WTC11 (cell line): ENCODE measurements around the gene RASA2. TPM values are rescaled to one million over a fixed set of nuclear protein-coding genes. Genes with fewer than 3 reads are reported as not detected.

Source experiments
- ATAC-seq: fragments of 200-7000 bp; cut with Tn5 transposase; 2 replicates; pipeline ENCODE4 v1.10.0; 2021; ENCODE audit warnings: mild to moderate bottlenecking, moderate library complexity
- CTCF ChIA-PET: fragments of 300-600 bp; sonication (Branson Sonifier 250); formaldehyde crosslinking; loops from one replicate; lab custom pipeline; 2021; ENCODE audit warnings: antibody characterized with exemption; lab: Charles Lee
- POLR2A ChIA-PET: fragments of 350-600 bp; sonication (Branson Sonifier 250); formaldehyde crosslinking; loops from one replicate; lab custom pipeline; 2021; ENCODE audit warnings: antibody characterized with exemption; lab: Charles Lee
- DNase-seq: peaks from one replicate; pipeline ENCODE4 v3.0.0; 2021; ENCODE audit warnings: low spot score
- H3K27ac Mint-ChIP-seq: 2 replicates; pipeline ENCODE4 v1.8.0; 2021; ENCODE audit warnings: mixed read lengths
- H3K27me3 Mint-ChIP-seq: 2 replicates; pipeline ENCODE4 v1.8.0; 2021; ENCODE audit warnings: low read depth, mild to moderate bottlenecking, moderate library complexity, mixed read lengths
- H3K36me3 Mint-ChIP-seq: 2 replicates; pipeline ENCODE4 v1.8.0; 2021; ENCODE audit warnings: mixed read lengths
- H3K4me1 Mint-ChIP-seq: 2 replicates; pipeline ENCODE4 v1.8.0; 2022; ENCODE audit warnings: mixed read lengths
- H3K4me3 Mint-ChIP-seq: 2 replicates; pipeline ENCODE4 v1.8.0; 2021; ENCODE audit warnings: mild to moderate bottlenecking, moderate library complexity, mixed read lengths
- H3K9me3 Mint-ChIP-seq: 2 replicates; pipeline ENCODE4 v1.8.0; 2021; ENCODE audit warnings: mixed read lengths
- ARID4B ChIP-seq: sonication (generic); formaldehyde crosslinking; IDR thresholded peaks from 2 replicates; pipeline ENCODE4 v1.8.0; 2023; ENCODE audit warnings: missing genetic modification reagents, mild to moderate bottlenecking, borderline replicate concordance
- ATF1 ChIP-seq: sonication (generic); formaldehyde crosslinking; IDR thresholded peaks from 2 replicates; pipeline ENCODE4 v1.8.1; 2023; ENCODE audit warnings: mild to moderate bottlenecking, moderate library complexity, missing genetic modification reagents
- FOXJ3 ChIP-seq: sonication (generic); formaldehyde crosslinking; IDR thresholded peaks from 2 replicates; pipeline ENCODE4 v1.9.0; 2021; ENCODE audit warnings: missing genetic modification reagents, mild to moderate bottlenecking, borderline replicate concordance
- IRF1 ChIP-seq: sonication (generic); formaldehyde crosslinking; IDR thresholded peaks from 2 replicates; pipeline ENCODE4 v1.8.0; 2023; ENCODE audit warnings: missing genetic modification reagents
- IRF2 ChIP-seq: sonication (generic); formaldehyde crosslinking; IDR thresholded peaks from 2 replicates; pipeline ENCODE4 v1.8.0; 2022; ENCODE audit warnings: low read depth, missing genetic modification reagents, borderline replicate concordance
- MAX ChIP-seq: sonication (generic); formaldehyde crosslinking; IDR thresholded peaks from 2 replicates; pipeline ENCODE4 v1.8.0; 2022; ENCODE audit warnings: mild to moderate bottlenecking, missing genetic modification reagents
- MXD4 ChIP-seq: fragments of 250-450 bp; sonication (Bioruptor Pico); IDR thresholded peaks from 2 replicates; pipeline ENCODE4 v1.8.0; 2021; ENCODE audit warnings: mild to moderate bottlenecking, moderate library complexity, borderline replicate concordance
- NFATC4 ChIP-seq: fragments of 250-450 bp; sonication (Bioruptor Pico); IDR thresholded peaks from 2 replicates; pipeline ENCODE4 v1.9.0; 2021; ENCODE audit warnings: mild to moderate bottlenecking
- NR3C1 ChIP-seq: sonication (generic); formaldehyde crosslinking; conservative IDR thresholded peaks from 2 replicates; pipeline ENCODE4 v1.8.1; 2023; ENCODE audit warnings: low read depth, mild to moderate bottlenecking, missing genetic modification reagents
- OVOL2 ChIP-seq: fragments of 250-450 bp; sonication (Bioruptor Pico); IDR thresholded peaks from 2 replicates; pipeline ENCODE4 v1.9.0; 2021; ENCODE audit warnings: mild to moderate bottlenecking, borderline replicate concordance
- USF2 ChIP-seq: sonication (generic); formaldehyde crosslinking; IDR thresholded peaks from 2 replicates; pipeline ENCODE4 v1.8.1; 2023; ENCODE audit warnings: mild to moderate bottlenecking, missing genetic modification reagents, moderate library complexity
- ZMAT4 ChIP-seq: fragments of 250-450 bp; sonication (Bioruptor Pico); IDR thresholded peaks from 2 replicates; pipeline ENCODE4 v1.9.0; 2021; ENCODE audit warnings: mild to moderate bottlenecking
- ZNF121 ChIP-seq: sonication (generic); formaldehyde crosslinking; IDR thresholded peaks from 2 replicates; pipeline ENCODE4 v1.8.0; 2023; ENCODE audit warnings: missing genetic modification reagents
- ZNF263 ChIP-seq: sonication (generic); formaldehyde crosslinking; IDR thresholded peaks from 2 replicates; pipeline ENCODE4 v1.8.1; 2022; ENCODE audit warnings: low read depth, mild to moderate bottlenecking, moderate library complexity, missing genetic modification reagents
- total RNA-seq: library from RNA; stranded (reverse); gene quantifications from 3 replicates; pipeline ENCODE4 v1.2.3, GENCODE V29; 2021

Gene RASA2
- total RNA-seq, 1 experiment from 2014 or later, result 13.9 TPM

GRCh38 chr3:141661229-141662196 is 174.7 kb downstream of the RASA2 start:
- ATAC-seq, result no peak
- no peak for TF ChIP-seq MAX (CRISPR knock-in tag)
- TF ChIP-seq ZNF121, result peak; percentile 78; the same call in 1 of the 2 replicates
- H3K27ac Mint-ChIP-seq, result no peak overlapping the region
- POLR2A ChIA-PET, result no interaction called here
- DNase-seq, result no peak
- peaks cover 17% of the 10 kb centered on the region for H3K36me3 Mint-ChIP-seq
- H3K4me1 Mint-ChIP-seq, result peaks cover 29% of the 10 kb centered on the region
- peaks cover 48% of the 10 kb centered on the region for H3K27me3 Mint-ChIP-seq
- H3K4me3 Mint-ChIP-seq, result peak overlapping the region; percentile 33; the same call in 1 of the 2 replicates
- CTCF ChIA-PET, result interaction anchor here (0.7 to 2.8 kb wide), 3 partner anchors 12 to 51 kb away, joined by 4 to 15 read pairs (median 7); no protein-coding TSS in a partner anchor
- H3K9me3 Mint-ChIP-seq, result peaks cover 17% of the 10 kb centered on the region

- H3K27ac Mint-ChIP-seq, result no peak overlapping the region
- H3K4me3 Mint-ChIP-seq, result no peak overlapping the region
- ATAC-seq (no peak), DNase-seq (no peak)
- H3K36me3 Mint-ChIP-seq, result peaks cover 12% of the 10 kb centered on the region
- peaks cover 26% of the 10 kb centered on the region for H3K27me3 Mint-ChIP-seq
- H3K4me1 Mint-ChIP-seq, result peaks cover 28% of the 10 kb centered on the region
- no peak for TF ChIP-seq MXD4
- no peak for TF ChIP-seq IRF1 (CRISPR knock-in tag)
- TF ChIP-seq ZNF263 (CRISPR knock-in tag), result no peak
- no peak for TF ChIP-seq NFATC4 (CRISPR knock-in tag)
- no peak for TF ChIP-seq ZMAT4 (CRISPR knock-in tag)
- no peak for TF ChIP-seq ARID4B (CRISPR knock-in tag)
- no peak for TF ChIP-seq ATF1 (CRISPR knock-in tag)
- no peak for TF ChIP-seq NR3C1 (CRISPR knock-in tag)
- no peak for TF ChIP-seq FOXJ3 (CRISPR knock-in tag)
- TF ChIP-seq OVOL2 (CRISPR knock-in tag), result no peak
- no peak for TF ChIP-seq IRF2
- no peak for TF ChIP-seq USF2 (CRISPR knock-in tag)
- ChIA-PET CTCF (no interaction called here), POLR2A (no interaction called here)
- H3K9me3 Mint-ChIP-seq, result peaks cover 18% of the 10 kb centered on the region
Observed at GRCh38 chr3:141663993-141664392, 177.2 kb downstream of the RASA2 start.

Other genes with a start within 250 kb of the RASA2 start
- 10.5 to 12.3 TPM (median 11.6 TPM) in 3 replicates for gene ZBTB38, start 118.5 kb upstream of the RASA2 start, total RNA-seq